WTC11 (cell line): ENCODE data around the gene SLC48A1. TPM values are rescaled to one million over a fixed set of nuclear protein-coding genes. Genes with fewer than 3 reads are reported as not detected.

Experiments
- ATAC-seq: fragments of 200-7000 bp; cut with Tn5 transposase; 2 replicates; pipeline ENCODE4 v1.10.0; 2021; ENCODE audit warnings: mild to moderate bottlenecking, moderate library complexity
- CTCF ChIA-PET: fragments of 300-600 bp; sonication (Branson Sonifier 250); formaldehyde crosslinking; loops from one replicate; lab custom pipeline; 2021; ENCODE audit warnings: antibody characterized with exemption; lab: Charles Lee
- POLR2A ChIA-PET: fragments of 350-600 bp; sonication (Branson Sonifier 250); formaldehyde crosslinking; loops from one replicate; lab custom pipeline; 2021; ENCODE audit warnings: antibody characterized with exemption; lab: Charles Lee
- DNase-seq: peaks from one replicate; pipeline ENCODE4 v3.0.0; 2021; ENCODE audit warnings: low spot score
- H3K27ac Mint-ChIP-seq: 2 replicates; pipeline ENCODE4 v1.8.0; 2021; ENCODE audit warnings: mixed read lengths
- H3K27me3 Mint-ChIP-seq: 2 replicates; pipeline ENCODE4 v1.8.0; 2021; ENCODE audit warnings: low read depth, mild to moderate bottlenecking, moderate library complexity, mixed read lengths
- H3K36me3 Mint-ChIP-seq: 2 replicates; pipeline ENCODE4 v1.8.0; 2021; ENCODE audit warnings: mixed read lengths
- H3K4me1 Mint-ChIP-seq: 2 replicates; pipeline ENCODE4 v1.8.0; 2022; ENCODE audit warnings: mixed read lengths
- H3K4me3 Mint-ChIP-seq: 2 replicates; pipeline ENCODE4 v1.8.0; 2021; ENCODE audit warnings: mild to moderate bottlenecking, moderate library complexity, mixed read lengths
- H3K9me3 Mint-ChIP-seq: 2 replicates; pipeline ENCODE4 v1.8.0; 2021; ENCODE audit warnings: mixed read lengths
- CREM ChIP-seq: sonication (generic); formaldehyde crosslinking; IDR thresholded peaks from 2 replicates; pipeline ENCODE4 v1.8.1; 2022; ENCODE audit warnings: mild to moderate bottlenecking, missing genetic modification reagents, moderate library complexity
- EMX1 ChIP-seq: fragments of 250-450 bp; sonication (Bioruptor Pico); IDR thresholded peaks from 2 replicates; pipeline ENCODE4 v1.8.0; 2021; ENCODE audit warnings: mild to moderate bottlenecking
- ESRRA ChIP-seq: sonication (generic); formaldehyde crosslinking; IDR thresholded peaks from 2 replicates; pipeline ENCODE4 v1.8.1; 2022; ENCODE audit warnings: mild to moderate bottlenecking, missing genetic modification reagents, borderline replicate concordance
- HMGA2 ChIP-seq: fragments of 250-450 bp; sonication (Bioruptor Pico); IDR thresholded peaks from 2 replicates; pipeline ENCODE4 v1.4.0; 2021; ENCODE audit warnings: mild to moderate bottlenecking, moderate library complexity
- NFYB ChIP-seq: sonication (generic); formaldehyde crosslinking; conservative IDR thresholded peaks from 2 replicates; pipeline ENCODE4 v1.8.0; 2022; ENCODE audit warnings: low read depth, missing genetic modification reagents
- NR1H2 ChIP-seq: sonication (generic); formaldehyde crosslinking; IDR thresholded peaks from 2 replicates; pipeline ENCODE4 v1.9.0; 2021; ENCODE audit warnings: mild to moderate bottlenecking, moderate library complexity, missing genetic modification reagents
- SP1 ChIP-seq: sonication (generic); formaldehyde crosslinking; conservative IDR thresholded peaks from 2 replicates; pipeline ENCODE4 v1.8.1; 2022; ENCODE audit warnings: missing genetic modification reagents
- TEAD1 ChIP-seq: sonication (generic); formaldehyde crosslinking; IDR thresholded peaks from 2 replicates; pipeline ENCODE4 v1.8.0; 2022; ENCODE audit warnings: mild to moderate bottlenecking, missing genetic modification reagents
- ZNF317 ChIP-seq: sonication (generic); formaldehyde crosslinking; IDR thresholded peaks from 2 replicates; pipeline ENCODE4 v1.8.1; 2023; ENCODE audit warnings: low read depth, mild to moderate bottlenecking, moderate library complexity, missing genetic modification reagents, borderline replicate concordance
- ZNF396 ChIP-seq: fragments of 250-450 bp; sonication (Bioruptor Pico); IDR thresholded peaks from 2 replicates; pipeline ENCODE4 v1.8.0; 2021; ENCODE audit warnings: mild to moderate bottlenecking, moderate library complexity, borderline replicate concordance
- ZNF671 ChIP-seq: fragments of 250-450 bp; sonication (Bioruptor Pico); IDR thresholded peaks from 2 replicates; pipeline ENCODE4 v1.8.0; 2021; ENCODE audit warnings: mild to moderate bottlenecking
- total RNA-seq: library from RNA; stranded (reverse); gene quantifications from 3 replicates; pipeline ENCODE4 v1.2.3, GENCODE V29; 2021
- TF ChIP-seq, protein P1 (sequence below): fragments of 250-450 bp; sonication (Bioruptor Pico); IDR thresholded peaks from 2 replicates; pipeline ENCODE4 v1.9.0; 2021; ENCODE audit warnings: mild to moderate bottlenecking
- TF ChIP-seq, protein P2 (sequence below): sonication (generic); formaldehyde crosslinking; IDR thresholded peaks from 2 replicates; pipeline ENCODE4 v1.8.0; 2022; ENCODE audit warnings: mild to moderate bottlenecking, missing genetic modification reagents
- TF ChIP-seq, protein P3 (sequence below): fragments of 250-450 bp; sonication (Bioruptor Pico); IDR thresholded peaks from 2 replicates; pipeline ENCODE4 v1.9.0; 2021; ENCODE audit warnings: mild to moderate bottlenecking, borderline replicate concordance
- TF ChIP-seq, protein P4 (sequence below): sonication (generic); formaldehyde crosslinking; IDR thresholded peaks from 2 replicates; pipeline ENCODE4 v1.8.0; 2022; ENCODE audit warnings: mild to moderate bottlenecking, missing genetic modification reagents

SLC48A1 gene
- total RNA-seq, 1 experiment from 2014 or later = 13.8 TPM

DNA sequence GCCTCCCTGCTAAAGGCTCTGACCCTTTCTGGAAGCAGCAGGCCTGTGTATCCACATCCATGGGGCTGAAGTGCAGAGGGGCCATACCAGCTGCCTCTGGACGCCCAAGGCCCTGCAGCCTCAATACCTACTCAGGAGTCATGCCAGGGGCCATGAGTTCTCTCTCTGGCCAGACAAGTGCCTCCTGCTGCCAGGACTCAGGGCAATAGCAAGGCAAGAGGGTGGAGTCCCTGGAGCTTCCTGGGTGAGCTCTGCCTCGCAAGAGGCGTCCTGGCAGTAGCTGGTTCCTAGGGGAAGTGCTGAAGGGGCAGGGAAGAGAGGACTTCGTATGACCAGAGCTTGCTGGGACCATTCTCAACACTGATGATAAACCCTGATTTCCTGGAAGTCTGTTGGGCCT, 36.8 kb upstream of the SLC48A1 start:
- Mint-ChIP-seq H3K4me3 (no peak overlapping the region), H3K27me3 (peaks cover 7% of the 10 kb centered on the region; the same call in 1 of the 2 replicates), H3K4me1 (peaks cover 26% of the 10 kb centered on the region), H3K36me3 (no peaks in the 10 kb centered on the region), H3K9me3 (no peaks in the 10 kb centered on the region), H3K27ac (no peak overlapping the region)
- ChIA-PET POLR2A (no interaction called here), CTCF (interaction anchor here (1.0 to 15.4 kb wide), 6 partner anchors 21 to 106 kb away, joined by 3 to 735 read pairs (median 15); partner anchors contain the start of genes RAPGEF3 and SLC48A1)
- DNase-seq (no peak), ATAC-seq (no peak)
- TF ChIP-seq ZNF396 (CRISPR knock-in tag) = no peak
- no peak for TF ChIP-seq TEAD1 (CRISPR knock-in tag)
- TF ChIP-seq SP1 (CRISPR knock-in tag) = no peak
- no peak for TF ChIP-seq CREM
- TF ChIP-seq, protein P1, sequence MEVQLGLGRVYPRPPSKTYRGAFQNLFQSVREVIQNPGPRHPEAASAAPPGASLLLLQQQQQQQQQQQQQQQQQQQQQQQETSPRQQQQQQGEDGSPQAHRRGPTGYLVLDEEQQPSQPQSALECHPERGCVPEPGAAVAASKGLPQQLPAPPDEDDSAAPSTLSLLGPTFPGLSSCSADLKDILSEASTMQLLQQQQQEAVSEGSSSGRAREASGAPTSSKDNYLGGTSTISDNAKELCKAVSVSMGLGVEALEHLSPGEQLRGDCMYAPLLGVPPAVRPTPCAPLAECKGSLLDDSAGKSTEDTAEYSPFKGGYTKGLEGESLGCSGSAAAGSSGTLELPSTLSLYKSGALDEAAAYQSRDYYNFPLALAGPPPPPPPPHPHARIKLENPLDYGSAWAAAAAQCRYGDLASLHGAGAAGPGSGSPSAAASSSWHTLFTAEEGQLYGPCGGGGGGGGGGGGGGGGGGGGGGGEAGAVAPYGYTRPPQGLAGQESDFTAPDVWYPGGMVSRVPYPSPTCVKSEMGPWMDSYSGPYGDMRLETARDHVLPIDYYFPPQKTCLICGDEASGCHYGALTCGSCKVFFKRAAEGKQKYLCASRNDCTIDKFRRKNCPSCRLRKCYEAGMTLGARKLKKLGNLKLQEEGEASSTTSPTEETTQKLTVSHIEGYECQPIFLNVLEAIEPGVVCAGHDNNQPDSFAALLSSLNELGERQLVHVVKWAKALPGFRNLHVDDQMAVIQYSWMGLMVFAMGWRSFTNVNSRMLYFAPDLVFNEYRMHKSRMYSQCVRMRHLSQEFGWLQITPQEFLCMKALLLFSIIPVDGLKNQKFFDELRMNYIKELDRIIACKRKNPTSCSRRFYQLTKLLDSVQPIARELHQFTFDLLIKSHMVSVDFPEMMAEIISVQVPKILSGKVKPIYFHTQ (CRISPR knock-in tag) = no peak
- no peak for TF ChIP-seq NR1H2 (CRISPR knock-in tag)
- no peak for TF ChIP-seq ESRRA (CRISPR knock-in tag)

DNA sequence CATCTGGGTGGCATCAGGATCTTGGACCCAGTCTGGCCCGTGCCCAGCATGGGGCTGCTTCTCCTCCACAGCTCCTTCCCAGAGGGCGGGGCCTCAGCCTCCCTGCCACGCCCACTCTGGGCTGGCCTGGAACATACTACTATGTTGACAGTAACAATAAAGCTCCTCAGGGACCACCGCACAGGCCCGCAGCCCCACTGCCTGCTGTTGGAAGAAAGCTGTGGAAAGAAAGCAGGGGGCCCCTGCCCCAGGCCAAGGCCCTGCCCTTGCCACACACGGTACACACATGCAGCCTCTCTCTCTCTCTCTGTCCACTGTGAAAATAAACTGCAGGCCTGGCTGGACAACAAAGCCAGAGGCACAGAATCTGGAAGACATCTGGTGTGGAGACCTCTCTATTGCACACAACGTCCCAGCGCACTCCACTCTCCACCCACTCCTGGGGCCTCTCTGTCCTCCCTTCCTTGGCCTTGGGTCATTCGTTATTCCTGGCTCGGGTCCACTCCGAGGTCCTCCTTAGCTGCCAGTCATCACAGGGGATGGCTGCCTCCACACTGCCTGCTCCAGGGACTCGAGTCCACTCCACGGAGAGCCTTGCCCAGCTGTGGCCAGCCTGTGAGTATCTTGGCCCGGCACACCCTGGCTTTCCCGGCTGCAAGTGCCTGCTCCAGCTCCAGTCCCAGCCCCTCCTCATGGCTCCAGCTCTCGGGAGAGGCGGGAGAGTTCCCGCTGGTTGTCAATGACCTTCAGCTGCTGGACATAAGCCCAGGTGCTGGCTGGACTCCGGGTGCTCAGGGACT, 36.0 kb upstream of the SLC48A1 start:
- Mint-ChIP-seq H3K27ac (no peak overlapping the region), H3K4me3 (no peak overlapping the region)

More for the DNA sequence above, 36.0 kb upstream of the SLC48A1 start:
- DNase-seq (peak; percentile 38), ATAC-seq (peak; percentile 8; the same call in 1 of the 2 replicates)
- Mint-ChIP-seq H3K4me1 (peaks cover 26% of the 10 kb centered on the region), H3K9me3 (no peaks in the 10 kb centered on the region), H3K36me3 (no peaks in the 10 kb centered on the region), H3K27me3 (peaks cover 6% of the 10 kb centered on the region; the same call in 1 of the 2 replicates)
- POLR2A ChIA-PET = no interaction called here
- CTCF ChIA-PET = interaction anchor here (0.9 to 15.4 kb wide), 7 partner anchors 21 to 105 kb away, joined by 3 to 735 read pairs (median 13); partner anchors contain the start of genes RAPGEF3, RPAP3 and SLC48A1
- TF ChIP-seq HMGA2 (no peak), NFYB (CRISPR knock-in tag) (no peak), EMX1 (no peak), TEAD1 (CRISPR knock-in tag) (no peak), ZNF671 (CRISPR knock-in tag) (no peak), ZNF317 (CRISPR knock-in tag) (no peak), SP1 (CRISPR knock-in tag) (no peak)
- TF ChIP-seq, protein P2, sequence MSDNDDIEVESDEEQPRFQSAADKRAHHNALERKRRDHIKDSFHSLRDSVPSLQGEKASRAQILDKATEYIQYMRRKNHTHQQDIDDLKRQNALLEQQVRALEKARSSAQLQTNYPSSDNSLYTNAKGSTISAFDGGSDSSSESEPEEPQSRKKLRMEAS = no peak
- TF ChIP-seq, protein P3, sequence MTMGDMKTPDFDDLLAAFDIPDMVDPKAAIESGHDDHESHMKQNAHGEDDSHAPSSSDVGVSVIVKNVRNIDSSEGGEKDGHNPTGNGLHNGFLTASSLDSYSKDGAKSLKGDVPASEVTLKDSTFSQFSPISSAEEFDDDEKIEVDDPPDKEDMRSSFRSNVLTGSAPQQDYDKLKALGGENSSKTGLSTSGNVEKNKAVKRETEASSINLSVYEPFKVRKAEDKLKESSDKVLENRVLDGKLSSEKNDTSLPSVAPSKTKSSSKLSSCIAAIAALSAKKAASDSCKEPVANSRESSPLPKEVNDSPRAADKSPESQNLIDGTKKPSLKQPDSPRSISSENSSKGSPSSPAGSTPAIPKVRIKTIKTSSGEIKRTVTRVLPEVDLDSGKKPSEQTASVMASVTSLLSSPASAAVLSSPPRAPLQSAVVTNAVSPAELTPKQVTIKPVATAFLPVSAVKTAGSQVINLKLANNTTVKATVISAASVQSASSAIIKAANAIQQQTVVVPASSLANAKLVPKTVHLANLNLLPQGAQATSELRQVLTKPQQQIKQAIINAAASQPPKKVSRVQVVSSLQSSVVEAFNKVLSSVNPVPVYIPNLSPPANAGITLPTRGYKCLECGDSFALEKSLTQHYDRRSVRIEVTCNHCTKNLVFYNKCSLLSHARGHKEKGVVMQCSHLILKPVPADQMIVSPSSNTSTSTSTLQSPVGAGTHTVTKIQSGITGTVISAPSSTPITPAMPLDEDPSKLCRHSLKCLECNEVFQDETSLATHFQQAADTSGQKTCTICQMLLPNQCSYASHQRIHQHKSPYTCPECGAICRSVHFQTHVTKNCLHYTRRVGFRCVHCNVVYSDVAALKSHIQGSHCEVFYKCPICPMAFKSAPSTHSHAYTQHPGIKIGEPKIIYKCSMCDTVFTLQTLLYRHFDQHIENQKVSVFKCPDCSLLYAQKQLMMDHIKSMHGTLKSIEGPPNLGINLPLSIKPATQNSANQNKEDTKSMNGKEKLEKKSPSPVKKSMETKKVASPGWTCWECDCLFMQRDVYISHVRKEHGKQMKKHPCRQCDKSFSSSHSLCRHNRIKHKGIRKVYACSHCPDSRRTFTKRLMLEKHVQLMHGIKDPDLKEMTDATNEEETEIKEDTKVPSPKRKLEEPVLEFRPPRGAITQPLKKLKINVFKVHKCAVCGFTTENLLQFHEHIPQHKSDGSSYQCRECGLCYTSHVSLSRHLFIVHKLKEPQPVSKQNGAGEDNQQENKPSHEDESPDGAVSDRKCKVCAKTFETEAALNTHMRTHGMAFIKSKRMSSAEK (CRISPR knock-in tag) = no peak
- TF ChIP-seq, protein P4, sequence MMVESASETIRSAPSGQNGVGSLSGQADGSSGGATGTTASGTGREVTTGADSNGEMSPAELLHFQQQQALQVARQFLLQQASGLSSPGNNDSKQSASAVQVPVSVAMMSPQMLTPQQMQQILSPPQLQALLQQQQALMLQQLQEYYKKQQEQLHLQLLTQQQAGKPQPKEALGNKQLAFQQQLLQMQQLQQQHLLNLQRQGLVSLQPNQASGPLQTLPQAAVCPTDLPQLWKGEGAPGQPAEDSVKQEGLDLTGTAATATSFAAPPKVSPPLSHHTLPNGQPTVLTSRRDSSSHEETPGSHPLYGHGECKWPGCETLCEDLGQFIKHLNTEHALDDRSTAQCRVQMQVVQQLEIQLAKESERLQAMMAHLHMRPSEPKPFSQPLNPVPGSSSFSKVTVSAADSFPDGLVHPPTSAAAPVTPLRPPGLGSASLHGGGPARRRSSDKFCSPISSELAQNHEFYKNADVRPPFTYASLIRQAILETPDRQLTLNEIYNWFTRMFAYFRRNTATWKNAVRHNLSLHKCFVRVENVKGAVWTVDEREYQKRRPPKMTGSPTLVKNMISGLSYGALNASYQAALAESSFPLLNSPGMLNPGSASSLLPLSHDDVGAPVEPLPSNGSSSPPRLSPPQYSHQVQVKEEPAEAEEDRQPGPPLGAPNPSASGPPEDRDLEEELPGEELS (CRISPR knock-in tag) = no peak
